ENCODE results near the gene STON1.
"Not testable (repeated sequence)": the region's sequence is repeated elsewhere in the genome, so short reads cannot be mapped to it uniquely, and the experiment has no call there.

Gene STON1

GRCh38 chr2:48574353-48575287 lies 44.7 kb downstream of the STON1 start:
- DNase-seq (ENCODE audit: low read depth) = no peak

- no peak for DNase-seq (ENCODE audit: low read depth)
These were observed 48.4 kb downstream of the STON1 start for GRCh38 chr2:48578313-48578712.

GRCh38 chr2:48583961-48584360 lies 54.0 kb downstream of the STON1 start:
- no peak for DNase-seq (ENCODE audit: low read depth)

GRCh38 chr2:48584551-48584950 lies 54.6 kb downstream of the STON1 start:
- no peak for DNase-seq (ENCODE audit: low read depth)

GRCh38 chr2:48586433-48586832 lies 56.5 kb downstream of the STON1 start:
- no peak for DNase-seq (ENCODE audit: low read depth)

- no peak for DNase-seq (ENCODE audit: low read depth)
These were observed 57.6 kb downstream of the STON1 start for GRCh38 chr2:48587560-48587959.

- DNase-seq (ENCODE audit: low read depth) = no peak
These were observed 58.0 kb downstream of the STON1 start for GRCh38 chr2:48587961-48588360.

GRCh38 chr2:48588745-48589144 lies 58.8 kb downstream of the STON1 start:
- no peak for DNase-seq (ENCODE audit: low read depth)

- no peak for DNase-seq (ENCODE audit: low read depth)
These were observed 59.3 kb downstream of the STON1 start for GRCh38 chr2:48589170-48589767.

GRCh38 chr2:48590017-48590416 lies 60.1 kb downstream of the STON1 start:
- DNase-seq (ENCODE audit: low read depth) = no peak

GRCh38 chr2:48592067-48592466 lies 62.1 kb downstream of the STON1 start:
- no peak for DNase-seq (ENCODE audit: low read depth)

- not testable (repeated sequence) for DNase-seq (ENCODE audit: low read depth)
These were observed 66.8 kb downstream of the STON1 start for GRCh38 chr2:48596751-48597150.

GRCh38 chr2:48597492-48597891 lies 67.5 kb downstream of the STON1 start:
- no peak for DNase-seq (ENCODE audit: low read depth)

- no peak for DNase-seq (ENCODE audit: low read depth)
These were observed 70.4 kb downstream of the STON1 start for GRCh38 chr2:48600204-48600813.

- no peak for DNase-seq (ENCODE audit: low read depth)
These were observed 71.0 kb downstream of the STON1 start for GRCh38 chr2:48600917-48601316.

GRCh38 chr2:48601349-48601748 lies 71.4 kb downstream of the STON1 start:
- DNase-seq (ENCODE audit: low read depth) = no peak

- DNase-seq (ENCODE audit: low read depth) = no peak
These were observed 75.7 kb downstream of the STON1 start for GRCh38 chr2:48605482-48606175.

- no peak for DNase-seq (ENCODE audit: low read depth)
These were observed 77.5 kb downstream of the STON1 start for GRCh38 chr2:48607307-48608014.

GRCh38 chr2:48613211-48613610 lies 83.3 kb downstream of the STON1 start:
- no peak for DNase-seq (ENCODE audit: low read depth)

GRCh38 chr2:48614581-48614980 lies 84.6 kb downstream of the STON1 start:
- not testable (repeated sequence) for DNase-seq (ENCODE audit: low read depth)

- DNase-seq (ENCODE audit: low read depth) = no peak
These were observed 87.7 kb downstream of the STON1 start, which contains the start of gene GTF2A1L for GRCh38 chr2:48617618-48618017. Gene GTF2A1L (plus strand): TSS chr2:48617856. CDS start chr2:48617875, 19 bp downstream.

GRCh38 chr2:48619526-48619925 lies 89.6 kb downstream of the STON1 start:
- DNase-seq (ENCODE audit: low read depth) = no peak
